H1 (cell line): Measurements from ENCODE around the gene NGEF. TPM values are rescaled to one million over a fixed set of nuclear protein-coding genes. Genes with fewer than 3 reads are reported as not detected.

Source experiments
- BRCA1 ChIP-seq: IDR thresholded peaks from 2 replicates; pipeline ENCODE4 v1.6.1; 2012; ENCODE audit warnings: low read depth, low read length, improper control_type of control experiment
- EZH2 ChIP-seq: fragments of 200-600 bp; sonication (generic); IDR thresholded peaks from 2 replicates; pipeline ENCODE4 v1.7.1; 2012; ENCODE audit warnings: low read depth, mild to moderate bottlenecking, moderate library complexity, low read length, inconsistent platforms; ENCODE audit not compliant: severe bottlenecking
- GTF2F1 ChIP-seq: IDR thresholded peaks from 2 replicates; pipeline ENCODE4 v1.6.1; 2012; ENCODE audit warnings: low read depth, low read length, improper control_type of control experiment, borderline replicate concordance
- KDM4A ChIP-seq: IDR thresholded peaks from one replicate; pipeline ENCODE4 v1.7.1; 2012; ENCODE audit warnings: low read depth, mild to moderate bottlenecking, moderate library complexity, low read length, inconsistent platforms; ENCODE audit not compliant: severe bottlenecking
- RNF2 ChIP-seq: fragments of 200-900, 300-1000 bp; sonication (generic); IDR thresholded peaks from 2 replicates; pipeline ENCODE4 v1.7.1; 2016; ENCODE audit warnings: borderline replicate concordance, low read depth, mild to moderate bottlenecking, antibody characterized with exemption, low read length; ENCODE audit not compliant: poor library complexity, severe bottlenecking; ENCODE audit errors: missing control alignments
- SUZ12 ChIP-seq: fragments of 200-600 bp; sonication (generic); IDR thresholded peaks from 2 replicates; pipeline ENCODE4 v1.6.1; 2012; ENCODE audit warnings: mild to moderate bottlenecking, inconsistent platforms, low read length, moderate library complexity, mixed read lengths
- TBP ChIP-seq: IDR thresholded peaks from 2 replicates; pipeline ENCODE4 v1.6.1; 2011; ENCODE audit warnings: low read depth, low read length, improper control_type of control experiment
- polyA plus RNA-seq, 7 experiments: library from polyadenylated mRNA; depleted of rRNA in 3 of 7; stranded (reverse) in 5 of 7; unstranded in 2 of 7; fragments of >200 nt in 5 of 7; fragments of 200-250 nt in 2 of 7; gene quantifications; 1 replicate in 5 of 7; 2 replicates in 1 of 7; 4 replicates in 1 of 7; pipeline versions ENCODE4 v1.2.1 to v1.2.3, GENCODE V29; 2011 to 2013; ENCODE audit warnings: missing spikeins in 2 of 7, mixed read lengths in 2 of 7
- total RNA-seq: library from RNA; stranded (reverse); fragmentation: NEBNext Ultra II Directional; extraction: Animal tissue kit (Norgen Biotek cat#: 25700); gene quantifications from 2 replicates; pipeline ENCODE4 v1.2.1, GENCODE V29; 2021

The NGEF gene
- total and polyA plus RNA-seq, 2 of the 8 experiments (the other 6 are each of a cell fraction or from before 2014, with no cell fraction given) = 2.7 to 3.2 TPM

- TF ChIP-seq KDM4A (no peak), TBP (no peak), SUZ12 (no peak), GTF2F1 (no peak), BRCA1 (no peak), EZH2 (no peak), RNF2 (no peak)
Observed at GRCh38 chr2:233055362-233055761, 42.3 kb upstream of the NGEF start (continued).
